Inflammatory macrophage treated with lipopolysaccharide for 1 hour (primary cell): Measurements from ENCODE around the gene MYPOP.
A peak's percentile ranks its signal among the peaks of the same experiment; 100 is the strongest.
"Not testable (repeated sequence)": the region's sequence is repeated elsewhere in the genome, so short reads cannot be mapped to it uniquely, and the experiment has no call there.

Experiments
- DNase-seq, 2 donors: peaks; one replicate each; pipeline ENCODE4 v3.0.0-alpha.2; 2020 to 2022

The MYPOP gene

DNA sequence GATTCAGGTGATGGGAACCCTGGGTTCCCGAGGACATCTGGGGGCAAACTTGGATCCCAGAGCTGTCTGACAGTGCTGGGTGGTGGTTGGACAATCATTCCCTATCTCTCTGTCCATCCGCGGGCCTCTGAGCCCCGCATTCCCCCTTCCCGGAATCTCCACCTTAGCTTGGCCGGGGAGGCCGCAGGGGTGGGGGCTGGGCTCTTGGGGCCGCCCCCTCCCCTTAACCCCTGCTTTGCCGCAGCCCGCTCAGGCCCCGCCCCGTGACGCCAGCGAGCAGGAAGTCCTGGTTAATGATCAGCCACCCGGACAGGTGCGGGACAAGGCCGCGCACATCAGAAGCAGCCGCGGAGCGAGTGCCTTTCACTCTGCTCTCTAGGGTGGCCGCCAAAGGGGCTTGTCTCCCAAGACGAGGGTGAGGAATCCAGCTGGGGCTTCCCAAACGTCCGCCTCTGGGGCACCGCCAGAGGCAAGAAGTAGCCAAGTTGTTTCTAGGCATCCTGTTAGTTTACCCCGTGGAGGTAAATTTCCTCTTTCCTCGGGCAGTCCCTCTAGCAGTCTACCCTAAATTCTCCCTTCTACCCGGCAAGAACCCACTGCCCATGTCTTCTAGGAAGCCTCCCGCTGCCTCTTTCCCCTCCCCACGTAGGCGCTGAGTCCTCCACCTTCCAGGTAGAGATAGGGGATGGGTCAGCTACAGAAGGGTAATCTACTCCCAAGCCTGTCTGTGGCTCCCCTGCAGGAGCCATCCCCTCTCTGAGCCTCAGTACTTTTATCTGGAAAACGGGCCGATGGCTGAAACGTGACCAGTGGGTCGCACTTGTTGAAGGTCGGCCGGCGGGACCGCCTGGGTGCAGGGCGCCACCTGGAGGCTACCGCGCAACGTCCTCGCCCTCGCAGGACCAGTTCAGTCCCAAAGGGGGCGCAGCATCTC is 19.5 kb downstream of the MYPOP start:
- peak; percentile 64 to 92 for DNase-seq

DNA sequence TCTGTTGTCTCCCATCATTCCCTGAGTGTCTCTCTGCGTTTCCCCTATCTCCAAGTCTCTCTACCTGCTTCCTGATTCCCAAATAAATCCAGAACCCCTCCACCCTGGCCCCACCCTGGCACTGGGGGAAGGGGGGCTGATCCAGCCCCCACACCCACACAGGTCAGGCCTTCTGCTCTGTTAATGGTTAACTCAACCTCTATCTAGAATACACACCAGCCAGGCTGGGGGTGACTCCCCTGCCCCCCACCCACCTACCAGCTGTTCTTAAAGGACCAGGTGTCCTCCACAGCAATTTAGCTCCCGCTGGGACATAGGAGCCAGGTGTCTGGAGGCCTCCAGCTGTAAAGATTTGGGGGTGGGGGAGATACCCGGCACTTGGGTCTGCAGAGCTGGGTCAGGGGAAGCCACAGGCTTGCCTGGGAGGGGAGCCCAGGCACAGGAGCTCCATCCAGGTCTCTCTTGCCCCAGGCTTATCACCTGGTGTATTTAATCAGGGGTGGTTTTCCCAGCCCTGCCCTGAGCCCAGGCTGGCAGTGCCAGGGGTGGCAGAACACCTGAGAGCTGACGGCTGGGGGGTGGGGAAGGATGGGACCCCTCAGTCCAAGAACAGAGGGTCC is 20.4 kb downstream of the MYPOP start:
- DNase-seq, result no peak

DNA sequence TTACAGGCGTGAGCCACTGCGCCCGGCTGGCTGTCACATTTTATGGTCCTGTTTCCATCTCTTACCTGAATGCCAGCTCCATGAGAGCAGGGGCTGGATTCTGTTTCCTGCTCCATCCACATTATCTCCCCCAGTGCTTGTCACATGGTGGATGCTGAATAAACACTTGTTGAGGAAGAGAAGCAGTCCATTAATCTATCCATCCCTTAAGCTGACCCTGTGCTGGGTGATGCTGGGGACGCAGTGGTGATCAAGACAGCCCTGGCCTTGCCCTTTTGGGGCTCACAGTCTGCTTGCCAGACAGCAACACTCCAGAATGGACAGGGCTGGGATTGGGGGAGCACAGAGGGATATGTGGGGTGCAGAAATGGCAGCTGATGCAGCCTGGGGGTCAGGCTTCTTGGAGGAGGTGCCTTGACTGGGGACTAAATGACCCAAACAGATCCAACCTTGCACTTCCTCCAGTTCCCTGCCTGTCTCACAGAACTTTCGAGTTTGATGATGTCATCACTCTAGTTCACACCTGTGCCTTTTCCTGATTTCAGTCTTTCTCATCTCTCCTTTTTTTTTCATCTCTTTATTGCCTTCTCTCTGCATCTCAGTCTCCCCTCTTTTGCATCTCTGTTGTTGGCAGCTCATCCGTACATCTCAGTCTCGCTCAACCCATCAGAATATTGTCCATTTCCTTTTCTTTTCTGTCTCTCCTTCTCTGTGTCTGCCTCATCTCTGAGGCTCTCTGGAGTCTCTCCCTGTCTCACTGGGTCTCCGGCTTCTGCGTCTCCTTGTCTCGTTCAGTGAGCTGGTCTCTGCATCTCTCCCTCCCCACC is 21.1 kb downstream of the MYPOP start:
- no peak for DNase-seq

DNA sequence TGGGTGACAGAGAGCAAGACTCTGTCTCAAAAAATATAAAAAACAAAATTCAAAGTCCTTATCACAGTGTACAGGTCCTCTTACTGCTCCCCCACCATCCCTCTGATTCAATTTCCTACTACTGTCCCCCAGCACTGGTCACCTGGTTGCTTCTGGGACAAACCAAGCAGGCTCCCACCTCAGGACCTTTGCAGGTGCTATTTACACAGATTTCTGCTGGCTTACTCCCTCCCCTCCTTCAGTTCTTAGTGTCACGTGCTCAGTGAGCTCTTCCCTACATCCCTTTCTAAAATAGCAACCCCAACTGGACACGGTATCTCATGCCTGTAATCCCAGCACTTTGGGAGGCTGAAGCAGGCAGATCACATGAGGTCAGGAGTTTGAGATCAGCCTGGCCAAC is 22.4 kb downstream of the MYPOP start:
- no peak for DNase-seq

DNA sequence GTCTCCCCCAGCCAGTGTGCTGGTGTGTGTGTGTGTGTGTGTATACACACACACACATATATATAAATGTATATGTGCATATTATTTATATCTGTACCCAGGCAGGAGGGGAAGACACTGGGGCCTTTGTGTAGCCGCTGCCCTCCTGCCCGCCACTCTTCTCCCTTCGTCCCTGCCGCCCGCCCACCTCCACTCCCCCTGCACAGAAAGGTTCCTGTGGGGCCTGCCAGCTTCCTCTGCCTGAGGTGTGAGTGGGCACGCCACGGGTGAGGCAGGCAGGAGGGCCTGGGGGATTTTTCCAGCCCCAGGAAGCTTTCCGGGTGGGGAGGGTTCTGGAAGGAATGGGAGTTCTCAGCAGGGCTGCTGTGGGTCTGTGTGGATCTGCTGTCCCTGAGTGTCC is 23.4 kb downstream of the MYPOP start:
- DNase-seq, result no peak

DNA sequence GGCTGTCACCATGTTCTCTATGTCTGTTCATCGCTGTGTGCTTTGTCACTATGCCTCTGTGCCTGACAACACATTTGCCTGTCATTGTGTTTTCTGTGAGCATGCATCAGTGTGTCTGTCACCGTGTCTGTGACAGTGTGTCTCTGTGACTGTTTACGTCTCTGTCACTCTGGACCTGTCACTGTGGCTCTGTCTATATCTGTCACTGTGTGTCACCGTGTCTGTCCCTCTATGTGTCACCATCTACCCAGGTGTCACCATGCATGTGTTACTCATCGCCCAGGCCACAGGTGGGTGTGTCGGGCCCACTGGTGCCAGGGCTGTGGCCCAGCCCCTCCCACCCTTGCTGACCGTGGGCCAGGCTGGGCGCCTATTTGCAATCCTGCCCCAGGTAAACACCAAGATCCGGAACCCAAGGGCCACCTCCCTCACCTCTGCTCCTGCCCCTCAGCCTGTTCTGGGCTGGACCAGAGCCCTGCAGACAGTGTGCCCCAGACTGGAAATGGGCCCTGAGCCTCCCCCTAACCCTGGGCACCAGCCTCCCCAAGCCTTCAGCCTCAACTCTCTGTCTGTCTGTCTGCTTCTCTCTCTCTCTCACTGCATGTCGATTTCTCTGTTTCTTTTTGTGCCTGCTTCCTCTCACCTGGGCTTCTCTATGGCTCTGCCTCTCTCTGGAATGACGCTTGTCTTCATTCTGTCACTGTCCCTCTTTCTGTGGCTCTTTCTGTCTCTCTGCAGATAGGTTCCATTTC is 24.2 kb downstream of the MYPOP start:
- DNase-seq, result no peak

DNA sequence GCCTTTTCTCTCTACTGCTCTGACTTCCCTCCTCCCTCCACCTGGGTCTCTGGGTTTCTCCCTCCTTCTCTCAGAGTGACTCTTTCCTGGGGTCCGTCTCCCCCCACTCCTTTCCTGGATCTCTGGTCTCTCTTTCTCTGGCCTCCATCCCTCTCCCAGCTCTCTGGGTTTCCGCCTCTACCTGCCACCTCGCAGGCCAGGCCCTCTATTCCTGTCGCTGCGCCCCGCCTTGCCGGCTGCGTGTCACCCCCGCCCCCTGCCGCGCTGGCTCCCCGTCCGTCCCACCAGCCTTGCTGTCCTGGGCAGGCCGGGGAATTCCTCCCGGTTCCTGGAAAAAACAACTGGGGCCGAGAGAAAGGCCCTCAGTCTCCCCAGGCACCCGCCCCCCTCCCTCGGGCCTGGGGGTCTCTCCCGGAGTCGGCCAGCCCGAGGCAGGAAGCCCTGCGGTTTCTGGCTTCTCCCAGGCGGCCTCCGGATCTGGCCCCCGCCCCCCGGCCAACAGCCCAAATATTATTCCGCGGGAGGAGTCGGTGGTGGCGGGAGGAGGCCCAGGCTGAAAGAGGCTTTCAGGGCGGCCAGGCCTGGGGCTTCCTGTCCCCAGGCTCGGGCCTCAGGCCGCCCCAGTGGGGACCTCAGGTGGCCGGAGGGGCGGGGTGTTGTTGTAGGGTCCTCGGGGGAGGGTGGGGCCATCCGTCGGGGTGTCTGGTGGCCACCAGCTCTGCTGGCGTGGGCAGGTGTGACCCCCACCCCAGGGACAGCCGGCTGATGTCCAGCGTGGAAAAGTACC is 25.8 kb downstream of the MYPOP start:
- no peak for DNase-seq

DNA sequence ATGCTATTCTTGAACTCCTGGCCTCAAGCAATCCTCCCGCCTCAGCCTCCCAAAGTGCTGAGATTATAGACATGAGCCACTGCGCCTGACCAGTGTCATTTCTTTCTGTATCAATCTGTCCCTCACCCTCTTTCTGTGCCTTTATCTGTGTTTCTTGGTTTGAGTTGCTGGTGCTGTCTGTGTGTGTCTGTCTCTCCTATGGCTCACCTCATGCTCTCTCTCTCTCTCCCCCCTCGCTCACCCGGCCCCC is 26.3 kb downstream of the MYPOP start:
- DNase-seq, result no peak

DNA sequence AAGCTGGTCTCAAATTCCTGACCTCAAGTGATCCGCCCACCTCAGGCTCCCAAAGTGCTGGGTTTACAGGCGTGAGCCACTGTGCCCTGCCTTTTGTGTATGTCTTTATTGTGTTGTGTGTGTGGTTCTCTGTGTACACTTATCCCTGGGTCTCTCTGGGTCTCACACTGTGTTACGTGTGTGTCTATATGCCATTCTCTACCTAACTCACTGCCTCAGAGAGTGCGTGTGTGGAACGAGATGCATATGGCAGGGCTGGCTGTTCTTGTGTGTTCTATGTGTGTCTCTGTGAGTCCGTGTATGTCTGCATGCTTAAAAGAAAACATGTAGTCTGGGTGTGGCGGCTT is 27.8 kb downstream of the MYPOP start:
- no peak for DNase-seq

DNA sequence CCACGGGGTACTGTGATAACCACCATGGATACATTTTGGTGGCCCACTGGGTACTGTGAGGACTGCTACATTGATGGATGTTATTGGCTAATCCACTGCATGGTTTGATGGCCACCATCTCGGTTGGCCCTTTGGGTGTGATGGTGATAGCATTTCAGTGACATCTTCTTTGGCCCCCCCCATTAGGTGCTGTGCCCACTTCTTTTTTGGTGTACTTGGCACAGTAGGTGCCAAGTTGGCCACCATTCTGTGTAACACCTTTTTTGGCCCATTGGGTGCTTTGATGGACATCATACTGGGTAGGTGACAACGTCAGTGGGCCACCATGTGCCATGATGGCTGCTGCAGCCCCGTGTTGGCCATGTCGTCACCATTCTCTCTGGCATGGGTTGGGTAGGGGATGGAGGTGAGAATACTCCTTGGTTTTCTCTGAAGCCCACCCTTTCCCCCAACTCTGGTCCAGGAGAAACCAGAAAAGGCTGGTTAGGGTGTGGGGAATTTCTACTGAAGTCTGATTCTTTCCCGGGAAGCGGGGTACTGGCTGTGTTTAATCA is 29.1 kb downstream of the MYPOP start:
- DNase-seq, result no peak

DNA sequence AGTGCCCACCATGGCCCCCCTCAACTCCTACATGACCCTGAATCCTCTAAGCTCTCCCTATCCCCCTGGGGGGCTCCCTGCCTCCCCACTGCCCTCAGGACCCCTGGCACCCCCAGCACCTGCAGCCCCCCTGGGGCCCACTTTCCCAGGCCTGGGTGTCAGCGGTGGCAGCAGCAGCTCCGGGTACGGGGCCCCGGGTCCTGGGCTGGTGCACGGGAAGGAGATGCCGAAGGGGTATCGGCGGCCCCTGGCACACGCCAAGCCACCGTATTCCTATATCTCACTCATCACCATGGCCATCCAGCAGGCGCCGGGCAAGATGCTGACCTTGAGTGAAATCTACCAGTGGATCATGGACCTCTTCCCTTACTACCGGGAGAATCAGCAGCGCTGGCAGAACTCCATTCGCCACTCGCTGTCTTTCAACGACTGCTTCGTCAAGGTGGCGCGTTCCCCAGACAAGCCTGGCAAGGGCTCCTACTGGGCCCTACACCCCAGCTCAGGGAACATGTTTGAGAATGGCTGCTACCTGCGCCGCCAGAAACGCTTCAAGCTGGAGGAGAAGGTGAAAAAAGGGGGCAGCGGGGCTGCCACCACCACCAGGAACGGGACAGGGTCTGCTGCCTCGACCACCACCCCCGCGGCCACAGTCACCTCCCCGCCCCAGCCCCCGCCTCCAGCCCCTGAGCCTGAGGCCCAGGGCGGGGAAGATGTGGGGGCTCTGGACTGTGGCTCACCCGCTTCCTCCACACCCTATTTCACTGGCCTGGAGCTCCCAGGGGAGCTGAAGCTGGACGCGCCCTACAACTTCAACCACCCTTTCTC is 30.1 kb downstream of the MYPOP start:
- DNase-seq, result no peak

DNA sequence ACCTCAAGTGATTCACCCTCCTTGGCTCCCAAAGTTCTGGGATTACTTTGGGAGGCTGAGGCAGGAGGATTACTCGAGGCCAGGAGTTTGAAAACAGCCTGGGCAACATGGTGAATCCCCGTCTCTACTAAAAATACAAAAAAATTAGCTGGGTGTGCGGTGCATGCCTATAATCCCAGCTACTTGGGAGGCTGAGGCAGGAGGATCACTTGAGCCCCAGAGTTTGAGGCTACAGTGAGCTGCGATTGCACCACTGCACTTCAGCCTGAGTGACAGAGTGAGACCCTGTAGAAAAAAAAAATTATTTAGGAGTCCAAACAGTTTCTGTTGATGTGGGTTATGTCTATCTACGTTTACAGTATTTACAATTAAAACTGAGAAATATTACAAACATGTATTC is 31.6 kb downstream of the MYPOP start:
- no peak for DNase-seq

DNA sequence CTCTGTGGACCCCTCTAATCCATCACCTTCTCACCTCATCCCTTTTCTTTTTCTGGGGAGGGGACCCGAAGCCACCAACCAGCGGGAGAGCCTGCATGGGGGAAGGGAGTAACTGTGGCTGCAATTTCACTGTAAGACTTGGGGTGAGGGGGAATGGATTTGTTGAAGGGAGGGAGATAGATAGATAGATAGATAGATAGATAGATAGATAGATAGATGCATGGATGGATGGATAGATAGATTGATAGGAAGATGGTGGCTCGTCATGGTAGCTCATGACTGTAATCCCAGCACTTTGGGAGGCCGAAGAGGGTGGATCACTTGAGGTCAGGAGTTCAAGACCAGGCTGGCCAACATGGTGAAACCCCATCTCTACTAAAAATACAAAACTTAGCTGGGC is 35.2 kb downstream of the MYPOP start:
- not testable (repeated sequence) for DNase-seq

DNA sequence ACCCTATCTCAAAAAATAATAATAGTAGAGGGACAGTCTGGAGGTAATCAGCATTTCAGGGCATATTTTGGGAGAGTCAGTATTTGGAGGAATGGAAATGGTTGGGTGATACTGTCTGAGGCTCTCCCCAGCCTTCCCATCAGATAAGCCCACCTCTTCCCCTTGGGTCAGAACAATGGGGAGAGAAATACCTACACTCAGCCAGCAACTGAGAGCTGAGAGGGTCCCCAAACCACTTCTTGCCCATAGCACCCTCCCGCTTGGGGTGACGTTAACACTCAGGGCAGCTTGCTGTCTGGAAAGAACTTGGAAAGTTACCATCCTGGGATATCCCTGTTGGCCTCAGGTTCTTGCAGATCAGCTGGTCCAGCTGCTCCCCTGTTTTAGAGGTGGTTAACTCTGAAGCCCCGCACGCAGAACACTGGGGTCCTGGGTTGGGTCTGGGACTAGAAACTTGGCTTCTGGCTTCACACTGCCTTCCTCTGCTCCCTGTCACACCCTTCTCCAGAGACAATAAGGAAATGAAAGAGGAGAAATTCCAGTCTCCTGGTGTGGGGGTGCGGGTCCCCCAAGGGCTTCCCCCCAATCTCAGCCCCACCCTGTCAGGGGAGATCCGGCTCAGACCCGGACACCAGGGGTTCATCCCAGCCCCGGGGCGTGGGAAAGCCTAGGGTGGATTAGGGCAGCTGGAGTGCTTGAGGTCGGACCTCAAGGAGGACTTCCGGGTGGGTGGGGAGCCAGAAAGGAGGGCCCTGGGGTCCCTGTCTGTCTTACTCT is 35.8 kb downstream of the MYPOP start:
- no peak for DNase-seq

DNA sequence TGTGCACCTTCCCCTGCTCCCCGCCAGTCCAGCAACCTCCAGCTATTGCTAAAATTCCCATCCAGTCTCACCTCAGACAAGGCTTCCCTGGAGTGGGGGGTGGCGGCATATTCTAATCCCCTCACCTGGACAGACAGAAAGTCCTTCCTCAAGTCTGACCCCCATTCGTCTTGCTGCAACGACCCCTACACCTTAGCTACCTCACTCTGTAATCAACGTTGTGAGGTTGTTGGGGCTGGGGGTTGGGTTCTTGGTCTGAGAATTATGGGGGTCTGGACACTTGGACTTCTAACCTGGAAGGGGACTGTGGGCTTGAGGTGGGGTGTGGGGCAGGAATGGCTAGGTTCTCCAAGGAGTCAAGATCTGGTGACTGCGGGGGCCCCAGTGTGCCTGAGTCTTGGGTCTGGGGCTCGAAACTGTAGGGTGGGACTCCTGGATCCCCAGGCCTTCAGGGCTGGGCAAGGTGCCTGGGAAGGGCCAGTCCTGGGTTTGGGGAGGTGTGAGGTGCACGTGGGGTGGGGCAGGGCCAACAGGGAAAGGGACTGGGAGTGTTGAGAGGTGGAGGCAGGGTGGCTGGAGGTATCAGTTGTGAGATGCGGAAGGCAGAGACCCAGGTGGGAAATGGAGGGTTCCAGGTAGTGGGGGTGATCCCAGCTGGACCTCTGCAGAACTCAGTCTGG is 37.0 kb downstream of the MYPOP start:
- DNase-seq, result no peak

DNA sequence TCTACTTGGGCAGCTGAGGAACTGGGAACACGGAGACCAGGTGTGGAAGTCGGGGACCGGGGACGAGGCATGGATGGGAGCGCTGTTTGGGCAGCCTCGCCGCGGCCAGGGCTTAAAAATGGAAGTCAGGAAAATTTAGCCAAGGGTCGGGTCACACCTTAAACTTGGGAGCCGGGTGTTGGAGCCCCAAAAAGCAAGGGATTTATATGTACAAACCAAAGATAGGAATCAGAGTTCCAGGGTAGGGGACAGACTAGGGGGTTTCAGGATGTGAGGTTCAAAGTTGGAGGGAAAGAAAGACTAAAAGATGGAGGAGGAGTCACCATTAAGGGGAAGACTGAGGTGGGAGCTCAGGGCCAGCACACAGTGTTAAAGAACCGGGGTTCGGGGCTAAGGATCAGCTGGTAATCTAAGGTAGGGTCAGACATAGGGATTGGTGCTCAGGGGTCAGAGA is 37.8 kb downstream of the MYPOP start:
- DNase-seq, result no peak

DNA sequence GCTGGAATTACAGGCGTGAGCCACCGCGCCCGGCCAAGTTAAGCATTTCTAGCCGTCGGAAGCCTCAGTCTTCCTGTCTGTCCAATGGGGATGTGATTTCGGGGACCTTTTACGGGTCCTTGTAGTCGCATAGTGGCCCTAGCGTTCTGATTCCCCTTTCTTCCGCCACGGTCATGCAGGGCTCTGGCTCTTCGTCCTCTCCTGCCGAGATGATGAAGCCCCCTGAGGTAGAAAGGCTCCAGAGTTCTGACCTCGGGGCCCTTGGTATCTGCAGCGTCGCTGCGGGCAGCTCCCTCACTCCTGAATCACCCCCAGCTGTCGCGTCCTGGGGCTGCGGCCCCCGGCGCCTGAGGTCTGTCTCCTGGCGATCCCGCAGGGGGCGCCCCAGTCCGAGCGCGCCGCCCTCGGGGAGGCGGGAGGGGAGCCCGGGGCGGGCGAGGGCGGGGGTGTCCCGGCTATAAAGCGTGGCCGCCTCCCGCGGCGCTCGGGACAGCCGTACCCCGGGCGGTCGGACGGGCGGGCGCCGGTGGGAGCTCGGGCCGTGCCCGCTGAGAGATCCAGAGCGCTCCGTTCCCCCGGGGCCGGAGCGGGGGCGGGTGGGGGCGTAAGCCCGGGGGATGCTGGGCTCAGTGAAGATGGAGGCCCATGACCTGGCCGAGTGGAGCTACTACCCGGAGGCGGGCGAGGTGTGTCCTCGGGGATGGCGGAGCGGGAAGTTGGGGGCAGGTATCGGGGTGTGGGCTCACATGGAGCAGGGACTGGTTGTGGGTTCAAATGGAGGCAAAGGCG is 38.4 kb downstream of the MYPOP start, which contains the start of gene FOXA3:
Gene FOXA3, plus strand, starts transcription at position 487 of the 789 bp plus-strand sequence. Its CDS starts 131 bp downstream, at position 618.
- peak; percentile 11 to 29 for DNase-seq

DNA sequence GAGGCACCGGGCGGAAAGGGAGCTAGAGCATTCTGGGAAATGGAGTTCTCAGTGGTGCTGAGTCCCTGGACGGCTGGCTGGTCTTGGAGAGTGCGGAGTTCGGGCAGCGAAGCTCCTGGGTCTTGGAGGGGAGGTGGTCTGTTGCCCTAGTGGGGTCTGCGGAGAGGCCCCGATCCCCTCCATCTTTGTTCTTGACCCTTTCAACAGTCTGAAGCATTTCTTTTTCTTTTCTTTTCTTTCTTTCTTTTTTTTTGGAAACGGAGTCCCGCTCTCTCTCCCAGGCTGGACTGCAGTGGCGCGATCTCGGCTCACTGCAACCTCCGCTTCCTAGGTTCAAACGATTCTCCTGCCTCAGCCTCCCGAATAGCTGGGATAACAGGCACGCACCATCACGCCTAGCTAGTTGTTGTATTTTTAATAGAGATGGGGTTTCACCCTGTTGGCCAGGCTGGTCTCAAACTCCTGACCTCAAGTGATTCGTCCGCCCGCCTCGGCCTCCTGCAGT is 39.0 kb downstream of the MYPOP start:
- no peak for DNase-seq
